ENCODE data around the gene CREB1. TPM values are rescaled to one million over a fixed set of nuclear protein-coding genes. Genes with fewer than 3 reads are reported as not detected.
A peak's percentile ranks its signal among the peaks of the same experiment; 100 is the strongest.

Gene CREB1
- total RNA-seq, 1 donor from 2014 or later, result 60.2 TPM

- intact Hi-C loops (cut with DNase I), result no loop called here
- H3K4me3 ChIP-seq, result no peak overlapping the region
- no peak overlapping the region for H3K27ac ChIP-seq
- no peaks in the 10 kb centered on the region for H3K27me3 ChIP-seq
- peaks cover 8% of the 10 kb centered on the region for H3K4me1 ChIP-seq
- H3K36me3 ChIP-seq, result peaks cover 24% of the 10 kb centered on the region
- no peak for DNase-seq
- TF ChIP-seq, protein P1, sequence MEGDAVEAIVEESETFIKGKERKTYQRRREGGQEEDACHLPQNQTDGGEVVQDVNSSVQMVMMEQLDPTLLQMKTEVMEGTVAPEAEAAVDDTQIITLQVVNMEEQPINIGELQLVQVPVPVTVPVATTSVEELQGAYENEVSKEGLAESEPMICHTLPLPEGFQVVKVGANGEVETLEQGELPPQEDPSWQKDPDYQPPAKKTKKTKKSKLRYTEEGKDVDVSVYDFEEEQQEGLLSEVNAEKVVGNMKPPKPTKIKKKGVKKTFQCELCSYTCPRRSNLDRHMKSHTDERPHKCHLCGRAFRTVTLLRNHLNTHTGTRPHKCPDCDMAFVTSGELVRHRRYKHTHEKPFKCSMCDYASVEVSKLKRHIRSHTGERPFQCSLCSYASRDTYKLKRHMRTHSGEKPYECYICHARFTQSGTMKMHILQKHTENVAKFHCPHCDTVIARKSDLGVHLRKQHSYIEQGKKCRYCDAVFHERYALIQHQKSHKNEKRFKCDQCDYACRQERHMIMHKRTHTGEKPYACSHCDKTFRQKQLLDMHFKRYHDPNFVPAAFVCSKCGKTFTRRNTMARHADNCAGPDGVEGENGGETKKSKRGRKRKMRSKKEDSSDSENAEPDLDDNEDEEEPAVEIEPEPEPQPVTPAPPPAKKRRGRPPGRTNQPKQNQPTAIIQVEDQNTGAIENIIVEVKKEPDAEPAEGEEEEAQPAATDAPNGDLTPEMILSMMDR (IDR thresholded peaks at IDR 0.05), result no peak
- peak; percentile 72 for ATAC-seq
- H3K9me3 ChIP-seq, result no peaks in the 10 kb centered on the region
These were observed 90.0 kb downstream of the CREB1 start for GRCh38 chr2:207619764-207620203.

GRCh38 chr2:207621501-207622039, 91.8 kb downstream of the CREB1 start:
- no peaks in the 10 kb centered on the region for H3K9me3 ChIP-seq
- intact Hi-C loops (cut with DNase I), result no loop called here
- ATAC-seq (no peak), DNase-seq (no peak)
- H3K27me3 ChIP-seq, result no peaks in the 10 kb centered on the region
- H3K27ac ChIP-seq, result no peak overlapping the region
- peaks cover 17% of the 10 kb centered on the region for H3K36me3 ChIP-seq
- peaks cover 9% of the 10 kb centered on the region for H3K4me1 ChIP-seq
- no peak overlapping the region for H3K4me3 ChIP-seq
- TF ChIP-seq, protein P1 (IDR thresholded peaks at IDR 0.05), result no peak

DNA sequence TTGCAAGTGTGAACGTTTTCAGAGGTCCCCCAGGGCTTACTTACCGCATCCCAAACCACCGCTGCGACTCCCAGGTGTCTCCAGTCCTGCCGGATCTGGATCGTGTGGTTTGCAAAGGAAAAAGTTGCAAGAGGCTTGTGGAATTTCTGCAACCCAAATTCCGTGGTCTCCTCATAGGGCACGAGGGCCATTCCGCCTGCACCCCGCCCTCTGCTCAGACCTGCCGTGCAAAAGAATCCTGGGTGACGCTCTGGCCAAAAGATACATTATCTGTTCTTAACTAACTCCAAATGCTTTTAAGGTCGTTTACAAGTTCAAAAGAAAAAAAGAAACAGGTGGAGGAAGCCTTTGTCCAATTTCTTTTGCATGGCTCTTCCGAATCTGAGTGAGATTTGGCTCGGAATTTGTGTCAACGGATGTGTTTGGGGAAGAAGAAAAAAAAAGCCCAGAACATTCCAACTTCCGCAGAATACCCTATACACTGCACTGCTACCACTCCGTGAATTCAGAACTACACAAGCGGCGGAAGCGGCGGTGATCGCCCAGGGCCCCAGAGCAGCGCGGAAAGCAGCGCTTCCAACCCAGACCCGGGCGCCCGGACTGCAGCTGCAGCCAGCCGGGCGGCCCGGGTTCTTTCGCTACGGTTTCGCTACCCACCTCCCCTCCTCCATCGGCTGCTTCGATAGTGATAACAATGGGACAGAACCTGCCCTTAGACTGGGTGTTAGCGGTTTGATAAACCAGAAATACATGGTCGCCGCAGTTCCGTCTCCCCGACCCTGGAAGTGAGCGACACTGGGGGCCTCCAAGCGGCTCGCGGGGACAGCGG, 94.6 kb downstream of the CREB1 start:
- Histone ChIP-seq H3K9me3 (no peaks in the 10 kb centered on the region), H3K4me3 (peak overlapping the region; percentile 88), H3K4me1 (peaks cover 16% of the 10 kb centered on the region), H3K27me3 (no peaks in the 10 kb centered on the region), H3K36me3 (peaks cover 8% of the 10 kb centered on the region), H3K27ac (peak overlapping the region; percentile 91)
- ATAC-seq (peak; percentile 52), DNase-seq (peak; percentile 85)
- TF ChIP-seq, protein P1 (IDR thresholded peaks at IDR 0.05), result no peak
- intact Hi-C loops (cut with DNase I), result no loop called here

- peak; percentile 97 for DNase-seq
- H3K4me1 ChIP-seq, result peaks cover 16% of the 10 kb centered on the region
- peaks cover 8% of the 10 kb centered on the region for H3K36me3 ChIP-seq
- H3K27me3 ChIP-seq, result no peaks in the 10 kb centered on the region
- TF ChIP-seq, protein P1 (IDR thresholded peaks at IDR 0.05), result peak; percentile 48
- H3K4me3 ChIP-seq, result peak within 1 kb of the TSS; percentile 88
- intact Hi-C loops (cut with DNase I), result no loop called here
- peak within 1 kb of the TSS; percentile 91 for H3K27ac ChIP-seq
- H3K9me3 ChIP-seq, result no peaks in the 10 kb centered on the region
- peak; percentile 93 for ATAC-seq
These were observed 95.5 kb downstream of the CREB1 start, which contains the start of gene METTL21A for GRCh38 chr2:207625014-207625907. Gene METTL21A, minus strand, starts transcription at chr2:207625394. Its CDS starts 1,019 bp downstream, at chr2:207624375.

DNA sequence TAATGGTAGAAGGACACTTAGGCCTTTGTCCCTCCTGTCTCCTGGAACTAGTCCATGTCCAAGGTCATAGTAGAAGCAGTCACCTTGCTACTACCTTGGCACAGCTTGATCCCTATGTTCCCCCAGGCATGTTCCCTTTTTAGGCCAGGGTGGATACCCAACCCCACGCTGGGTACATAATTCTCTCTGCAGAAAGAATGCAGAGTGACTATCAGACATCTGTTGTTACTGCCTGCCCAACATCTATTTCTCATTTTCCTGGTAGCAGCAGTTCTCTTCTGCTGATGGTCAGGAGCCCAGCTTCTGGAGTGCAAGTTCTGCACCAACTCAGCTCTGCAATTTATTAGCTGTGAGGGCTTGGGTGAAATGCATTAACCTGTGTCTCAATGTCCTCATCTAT, 99.8 kb downstream of the CREB1 start:
- no peak overlapping the region for H3K4me3 ChIP-seq
- TF ChIP-seq, protein P1 (IDR thresholded peaks at IDR 0.05), result no peak
- H3K27me3 ChIP-seq, result no peaks in the 10 kb centered on the region
- peaks cover 8% of the 10 kb centered on the region for H3K4me1 ChIP-seq
- no peaks in the 10 kb centered on the region for H3K9me3 ChIP-seq
- no peak overlapping the region for H3K27ac ChIP-seq
- intact Hi-C loops (cut with DNase I), result no loop called here
- no peak for ATAC-seq
- no peaks in the 10 kb centered on the region for H3K36me3 ChIP-seq
- DNase-seq, result no peak
